ENCODE data around the gene WDR59.

DNA sequence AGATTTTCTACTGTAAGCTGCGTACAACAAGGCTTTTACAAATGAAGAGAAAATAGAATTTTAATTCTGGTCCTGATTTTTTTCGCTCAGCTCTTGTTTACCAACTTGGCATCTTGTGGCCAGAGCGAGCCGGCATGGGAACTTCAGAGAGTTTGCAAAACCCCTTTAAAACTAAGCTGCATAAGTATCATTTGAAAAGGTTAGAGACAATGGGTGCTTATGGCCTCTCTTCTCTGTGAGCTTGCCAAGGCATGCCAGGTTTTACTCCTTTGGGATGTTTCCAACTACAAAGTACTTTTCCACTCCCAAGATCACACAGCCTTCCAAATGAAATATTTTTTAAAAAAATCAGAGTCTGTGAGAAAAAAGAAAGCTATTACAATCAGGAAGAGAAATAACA is 147.9 kb downstream of the WDR59 start:
- TF ChIP-seq, protein P1, sequence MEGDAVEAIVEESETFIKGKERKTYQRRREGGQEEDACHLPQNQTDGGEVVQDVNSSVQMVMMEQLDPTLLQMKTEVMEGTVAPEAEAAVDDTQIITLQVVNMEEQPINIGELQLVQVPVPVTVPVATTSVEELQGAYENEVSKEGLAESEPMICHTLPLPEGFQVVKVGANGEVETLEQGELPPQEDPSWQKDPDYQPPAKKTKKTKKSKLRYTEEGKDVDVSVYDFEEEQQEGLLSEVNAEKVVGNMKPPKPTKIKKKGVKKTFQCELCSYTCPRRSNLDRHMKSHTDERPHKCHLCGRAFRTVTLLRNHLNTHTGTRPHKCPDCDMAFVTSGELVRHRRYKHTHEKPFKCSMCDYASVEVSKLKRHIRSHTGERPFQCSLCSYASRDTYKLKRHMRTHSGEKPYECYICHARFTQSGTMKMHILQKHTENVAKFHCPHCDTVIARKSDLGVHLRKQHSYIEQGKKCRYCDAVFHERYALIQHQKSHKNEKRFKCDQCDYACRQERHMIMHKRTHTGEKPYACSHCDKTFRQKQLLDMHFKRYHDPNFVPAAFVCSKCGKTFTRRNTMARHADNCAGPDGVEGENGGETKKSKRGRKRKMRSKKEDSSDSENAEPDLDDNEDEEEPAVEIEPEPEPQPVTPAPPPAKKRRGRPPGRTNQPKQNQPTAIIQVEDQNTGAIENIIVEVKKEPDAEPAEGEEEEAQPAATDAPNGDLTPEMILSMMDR (IDR thresholded peaks at IDR 0.05) = no peak
- TF ChIP-seq EZH2 (IDR thresholded peaks at IDR 0.05; ENCODE audit: borderline replicate concordance, insufficient read depth, low read depth, low read length, poor library complexity, severe bottlenecking) = no peak
